HCT116 (cell line): ENCODE data around the gene ADARB1. TPM values are rescaled to one million over a fixed set of nuclear protein-coding genes. Genes with fewer than 3 reads are reported as not detected.

Source experiments
- ATAC-seq: fragments of 200-7000 bp; cut with Tn5 transposase; 2 replicates; pipeline ENCODE4 v1.9.1; 2020; ENCODE audit warnings: mild to moderate bottlenecking, moderate library complexity
- BruUV-seq: library from RNA; stranded (reverse); fragments of 400-500 nt; replicated peaks from 2 replicates; lab custom pipeline; 2021; lab: Mats Ljungman, UMichigan
- CTCF ChIA-PET: fragments of 300-600 bp; sonication (Branson Sonifier 250); formaldehyde crosslinking; loops from one replicate; lab custom pipeline; 2021; ENCODE audit warnings: antibody characterized with exemption; lab: Charles Lee
- POLR2A ChIA-PET: fragments of 300-600, 350-600 bp; sonication (Branson Sonifier 250); formaldehyde crosslinking; loops from one replicate; lab custom pipeline; 2021; ENCODE audit warnings: antibody characterized with exemption; lab: Charles Lee
- RAD21 ChIA-PET, 2 experiments: fragments of 300-600 bp; sonication (Branson Sonifier 250); formaldehyde crosslinking; loops; one replicate each; lab custom pipeline; 2023; ENCODE audit warnings: low total read pairs in 2 of 2; ENCODE audit not compliant: uncharacterized antibody in 2 of 2, unreplicated experiment in 2 of 2, low non-redundant PET in 1 of 2; lab: Charles Lee
- DNase-seq: peaks from one replicate; pipeline ENCODE4 v3.0.0-alpha.2; 2010; ENCODE audit warnings: low read depth, low spot score
- H2AFZ ChIP-seq: fragments of 200-600 bp; shearing (Covaris generic), sonication (generic); 2 replicates; pipeline ENCODE4 v1.6.1; 2017; ENCODE audit warnings: low read depth, mixed run types, mixed read lengths, antibody characterized with exemption, low read length; ENCODE audit not compliant: poor library complexity, severe bottlenecking
- H3K27ac ChIP-seq: 2 replicates; pipeline ENCODE4 v1.5.1; 2012; ENCODE audit warnings: low read depth, low read length
- H3K27me3 ChIP-seq: fragments of 200-600 bp; sonication (generic); 2 replicates; pipeline ENCODE4 v1.6.1; 2016; ENCODE audit warnings: mixed run types, low read length, mixed read lengths; ENCODE audit not compliant: insufficient read depth
- H3K36me3 ChIP-seq, 2 experiments: fragments of 200-500 bp in 1 of 2; fragments of 200-600 bp in 1 of 2; sonication (Bioruptor generic) in 1 of 2; sonication (generic) in 1 of 2; 2 replicates each; pipeline versions ENCODE4 v1.5.1 to v1.6.1; 2014 to 2016; ENCODE audit warnings: low read length in 2 of 2, inconsistent platforms in 1 of 2, mixed read lengths in 1 of 2, mixed run types in 1 of 2; ENCODE audit not compliant: insufficient read depth in 2 of 2, control insufficient read depth in 1 of 2
- H3K4me1 ChIP-seq, 2 experiments: fragments of 200-600 bp in 1 of 2; sonication (generic) in 1 of 2; 2 replicates each; pipeline versions ENCODE4 v1.5.1 to v1.6.1; 2012 to 2017; ENCODE audit warnings: low read length in 2 of 2, inconsistent platforms in 1 of 2, mild to moderate bottlenecking in 1 of 2, mixed read lengths in 1 of 2, mixed run types in 1 of 2, moderate library complexity in 1 of 2; ENCODE audit not compliant: insufficient read depth in 2 of 2, control insufficient read depth in 1 of 2
- H3K4me2 ChIP-seq: fragments of 200-600 bp; sonication (generic); 2 replicates; pipeline ENCODE4 v1.6.1; 2017; ENCODE audit warnings: mixed run types, low read length, mixed read lengths
- H3K4me3 ChIP-seq, 2 experiments: fragments of 200-600 bp in 1 of 2; sonication (generic) in 1 of 2; replicated peaks in 1 of 2; 2 replicates each; pipeline ENCODE4 v1.5.1; 2011 to 2016; ENCODE audit warnings: low read length in 2 of 2, control low read depth in 1 of 2, low read depth in 1 of 2, mild to moderate bottlenecking in 1 of 2, mixed read lengths in 1 of 2, mixed run types in 1 of 2
- H3K79me2 ChIP-seq: fragments of 200-600 bp; sonication (generic); 2 replicates; pipeline ENCODE4 v1.6.1; 2017; ENCODE audit warnings: mild to moderate bottlenecking, mixed run types, low read length, moderate library complexity, mixed read lengths; ENCODE audit not compliant: insufficient read depth
- H3K9ac ChIP-seq: fragments of 200-600 bp; sonication (generic); 2 replicates; pipeline ENCODE4 v1.6.1; 2016; ENCODE audit warnings: low read length, mixed read lengths
- H3K9me2 ChIP-seq: fragments of 200-600 bp; sonication (generic), shearing (Covaris generic); 2 replicates; pipeline ENCODE4 v1.6.1; 2017; ENCODE audit warnings: mixed run types, mild to moderate bottlenecking, moderate library complexity; ENCODE audit not compliant: insufficient read depth
- H3K9me3 ChIP-seq, 2 experiments: fragments of 200-500 bp in 1 of 2; fragments of 200-600 bp in 1 of 2; sonication (Bioruptor generic) in 1 of 2; sonication (generic) in 1 of 2; 2 replicates each; pipeline ENCODE4 v1.6.1; 2014 to 2017; ENCODE audit warnings: low read length in 2 of 2, mixed read lengths in 2 of 2, inconsistent platforms in 1 of 2, low read depth in 1 of 2, mild to moderate bottlenecking in 1 of 2, mixed run types in 1 of 2, moderate library complexity in 1 of 2; ENCODE audit not compliant: control insufficient read depth in 1 of 2, insufficient read depth in 1 of 2
- H4K20me1 ChIP-seq: fragments of 200-600 bp; sonication (generic), shearing (Covaris generic); 2 replicates; pipeline ENCODE4 v1.6.1; 2017; ENCODE audit warnings: mixed run types, mild to moderate bottlenecking, moderate library complexity; ENCODE audit not compliant: insufficient read depth
- ATF3 ChIP-seq: IDR thresholded peaks from 2 replicates; pipeline ENCODE4 v1.6.1; 2012
- CEBPB ChIP-seq: IDR thresholded peaks from 2 replicates; pipeline ENCODE4 v1.6.1; 2012; ENCODE audit warnings: low read depth
- ELF1 ChIP-seq: IDR thresholded peaks from 2 replicates; pipeline ENCODE4 v1.6.1; 2012; ENCODE audit warnings: low read depth, borderline replicate concordance
- EZH2phosphoT487 ChIP-seq: fragments of 200-600 bp; IDR thresholded peaks from 2 replicates; pipeline ENCODE4 v1.6.1; 2018; ENCODE audit warnings: antibody characterized with exemption, borderline replicate concordance
- MAX ChIP-seq: IDR thresholded peaks from 2 replicates; pipeline ENCODE4 v1.6.1; 2012
- POLR2A ChIP-seq: IDR thresholded peaks from 2 replicates; pipeline ENCODE4 v1.7.0; 2011; ENCODE audit warnings: borderline replicate concordance; ENCODE audit not compliant: insufficient read depth, insufficient read length; ENCODE audit errors: extremely low read depth
- POLR2AphosphoS5 ChIP-seq: IDR thresholded peaks from 2 replicates; pipeline ENCODE4 v1.6.1; 2011; ENCODE audit warnings: mild to moderate bottlenecking, low read depth, low read length, moderate library complexity
- RAD21 ChIP-seq: IDR thresholded peaks from 2 replicates; pipeline ENCODE4 v1.6.1; 2012; ENCODE audit warnings: low read depth, mild to moderate bottlenecking
- SIN3A ChIP-seq: IDR thresholded peaks from 2 replicates; pipeline ENCODE4 v1.6.1; 2012; ENCODE audit warnings: low read depth
- SP1 ChIP-seq: IDR thresholded peaks from 2 replicates; pipeline ENCODE4 v1.6.1; 2012; ENCODE audit warnings: low read depth
- SRF ChIP-seq: IDR thresholded peaks from 2 replicates; pipeline ENCODE4 v1.6.1; 2012; ENCODE audit warnings: low read depth
- TCF7L2 ChIP-seq: IDR thresholded peaks from 2 replicates; pipeline ENCODE4 v1.7.0; 2011; ENCODE audit warnings: borderline replicate concordance, inconsistent platforms; ENCODE audit not compliant: insufficient read depth, insufficient read length; ENCODE audit errors: extremely low read depth
- YY1 ChIP-seq: IDR thresholded peaks from 2 replicates; pipeline ENCODE4 v1.6.1; 2011; ENCODE audit warnings: low read length, low read depth, moderate library complexity, mild to moderate bottlenecking; ENCODE audit not compliant: insufficient replicate concordance; ENCODE audit errors: extremely low read depth
- ZBTB33 ChIP-seq: IDR thresholded peaks from 2 replicates; pipeline ENCODE4 v1.6.1; 2011; ENCODE audit warnings: mild to moderate bottlenecking, low read length, moderate library complexity; ENCODE audit not compliant: insufficient replicate concordance; ENCODE audit errors: extremely low read depth
- ZNF274 ChIP-seq: fragments of 200-500 bp; sonication (Bioruptor generic); IDR thresholded peaks from 2 replicates; pipeline ENCODE4 v1.6.1; 2014; ENCODE audit warnings: mild to moderate bottlenecking, low read depth, low read length, inconsistent platforms
- intact Hi-C: fragments of 100-400 bp; cut with micrococcal nuclease; formaldehyde crosslinking; loops from 2 replicates; pipeline ENCODE4 v1.10.0; 2022
- total RNA-seq: library from RNA; stranded (reverse); gene quantifications from one replicate; pipeline ENCODE4 v1.2.1, GENCODE V29; 2021; ENCODE audit not compliant: unreplicated experiment

Gene ADARB1
- total RNA-seq, 1 experiment from 2014 or later = 13.5 TPM

DNA sequence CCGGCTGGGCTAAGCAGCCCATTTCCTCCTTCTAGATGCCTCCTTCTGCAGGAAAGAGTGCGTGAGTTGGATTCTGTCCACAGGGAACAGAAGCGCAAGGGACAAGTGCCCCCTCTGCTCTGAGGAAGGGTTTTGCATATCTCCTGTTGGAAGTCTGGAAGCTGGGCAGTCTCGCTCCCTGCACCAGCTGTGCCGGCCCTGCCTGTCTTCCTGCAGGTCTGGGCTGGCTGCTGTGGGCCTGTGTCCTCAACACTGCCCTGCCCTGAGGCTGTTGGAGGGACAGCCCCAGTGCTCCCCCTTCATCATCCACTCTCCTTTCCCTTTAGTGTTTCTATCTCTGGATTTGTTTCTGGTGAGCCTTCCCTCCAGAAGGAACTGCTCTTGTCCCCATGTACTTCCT is 21.8 kb downstream of the ADARB1 start:
- intact Hi-C loops = no loop called here
- BruUV-seq = no TSS peak
- H3K27ac ChIP-seq = no peak overlapping the region

GRCh38 chr21:45097827-45098387 is 23.5 kb downstream of the ADARB1 start:
- Histone ChIP-seq H3K27me3 (no peaks in the 10 kb centered on the region), H3K4me2 (no peak overlapping the region), H2AFZ (no peak overlapping the region), H3K36me3 (no peaks in the 10 kb centered on the region), H4K20me1 (no peaks in the 10 kb centered on the region), H3K4me1 (peaks cover 12 to 13% of the 10 kb centered on the region in 2 experiments), H3K79me2 (peaks cover 12% of the 10 kb centered on the region; the same call in 1 of the 2 replicates), H3K9me2 (no peaks in the 10 kb centered on the region), H3K27ac (no peak overlapping the region), H3K9ac (no peak overlapping the region), H3K4me3 (no peak overlapping the region), H3K9me3 (no peaks in the 10 kb centered on the region)
- ChIA-PET CTCF (interaction anchor here (1.1 to 3.0 kb wide), 2 partner anchors 8 to 31 kb away, joined by 3 to 19 read pairs; no protein-coding TSS in a partner anchor), POLR2A (no interaction called here), RAD21 (interaction anchor here in 1 of 2 experiments (0.7 kb wide), 1 partner anchor 31 kb away, joined by 3 read pairs; no protein-coding TSS in a partner anchor)
- no peak for DNase-seq
- ATAC-seq = no peak
- intact Hi-C loops = no loop called here
- BruUV-seq = no TSS peak
- TF ChIP-seq TCF7L2 (no peak), EZH2phosphoT487 (no peak), POLR2A (no peak), ATF3 (no peak), MAX (no peak), CEBPB (no peak), ELF1 (no peak), ZNF274 (no peak), SIN3A (no peak), SP1 (no peak), ZBTB33 (no peak), RAD21 (no peak), POLR2AphosphoS5 (no peak), SRF (no peak)

More for the DNA sequence above, 21.8 kb downstream of the ADARB1 start:
- Histone ChIP-seq H3K9me2 (no peaks in the 10 kb centered on the region), H3K9me3 (no peaks in the 10 kb centered on the region), H3K9ac (no peak overlapping the region), H3K79me2 (peaks cover 15% of the 10 kb centered on the region; the same call in 1 of the 2 replicates), H3K4me1 (no peaks in the 10 kb centered on the region), H4K20me1 (no peaks in the 10 kb centered on the region), H3K4me3 (no peak overlapping the region), H3K36me3 (no peaks in the 10 kb centered on the region), H2AFZ (no peak overlapping the region), H3K4me2 (no peak overlapping the region), H3K27me3 (no peaks in the 10 kb centered on the region)
- CTCF ChIA-PET = no interaction called here
- RAD21 ChIA-PET = no interaction called here
- POLR2A ChIA-PET = no interaction called here
- no peak for ATAC-seq
- no peak for DNase-seq
- TF ChIP-seq EZH2phosphoT487 (no peak), POLR2AphosphoS5 (no peak), ZNF274 (no peak), SIN3A (no peak), SP1 (no peak), MAX (no peak), YY1 (no peak)
